Large intestine (tissue), 3 donors: ENCODE measurements around the gene MRLN. TPM values are rescaled to one million over a fixed set of nuclear protein-coding genes. Genes with fewer than 3 reads are reported as not detected.
"Not testable (repeated sequence)": the region's sequence is repeated elsewhere in the genome, so short reads cannot be mapped to it uniquely, and the experiment has no call there.

Experiments used
- DNase-seq, 2 donors: peaks; one replicate each; pipeline versions ENCODE4 v3.0.0 to v3.0.0-alpha.2; 2013
- H3K27ac ChIP-seq: one replicate; pipeline ENCODE4 v1.5.1; 2013; ENCODE audit warnings: low read length
- H3K27me3 ChIP-seq: 2 replicates; pipeline ENCODE4 v1.6.1; 2013; ENCODE audit warnings: low read length; ENCODE audit not compliant: control insufficient read depth, insufficient read depth
- H3K36me3 ChIP-seq: 2 replicates; pipeline ENCODE4 v1.6.1; 2013; ENCODE audit warnings: low read length; ENCODE audit not compliant: control insufficient read depth, insufficient read depth
- H3K4me1 ChIP-seq: one replicate; pipeline ENCODE4 v1.6.1; 2013; ENCODE audit warnings: low read length; ENCODE audit not compliant: control insufficient read depth, insufficient read depth
- H3K4me3 ChIP-seq: one replicate; pipeline ENCODE4 v1.5.1; 2013; ENCODE audit warnings: low read length
- H3K9me3 ChIP-seq: one replicate; pipeline ENCODE4 v1.6.1; 2013; ENCODE audit warnings: mild to moderate bottlenecking, low read depth, low read length, moderate library complexity; ENCODE audit not compliant: control insufficient read depth
- WGBS: methylation state at CpG from one replicate; pipeline ENCODE4 v1.1.5; 2013; ENCODE audit warnings: low lambda C conversion rate; ENCODE audit not compliant: insufficient coverage; 5-methylcytosine and 5-hydroxymethylcytosine counted together
- polyA plus RNA-seq: library from polyadenylated mRNA; unstranded; fragments of 120-200 nt; gene quantifications from one replicate; pipeline ENCODE4 v1.2.1, GENCODE V29; 2013

Gene MRLN
- polyA plus RNA-seq, 1 donor: 0.33 TPM

DNA sequence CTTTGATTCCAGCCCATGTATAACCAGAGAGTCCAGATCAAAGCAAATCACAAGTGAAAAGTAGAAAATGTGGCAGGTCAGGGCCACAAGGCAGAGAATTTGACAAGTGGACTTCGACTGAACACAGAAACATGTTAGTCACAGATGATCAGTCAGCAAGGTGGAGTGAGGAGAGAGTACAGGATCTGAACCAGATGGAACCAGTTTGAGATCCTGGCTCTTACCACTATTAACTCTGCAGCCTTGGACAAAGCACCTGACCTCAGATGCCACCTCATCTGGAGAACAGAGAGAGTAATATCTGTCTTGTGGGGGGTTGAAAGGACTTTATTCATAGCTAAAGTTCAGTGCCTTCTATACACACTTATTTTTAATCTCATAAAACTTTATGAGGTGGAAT lies 4.4 kb downstream of the MRLN start:
- H3K4me1 ChIP-seq: peaks cover 2% of the 10 kb centered on the region
- peaks cover 5% of the 10 kb centered on the region for H3K9me3 ChIP-seq
- no peaks in the 10 kb centered on the region for H3K36me3 ChIP-seq
- DNase-seq: peak; percentile 38 to 79
- no CpG with 5 or more reads among the region's 1 CpG for WGBS
- H3K27me3 ChIP-seq: no peaks in the 10 kb centered on the region
- H3K4me3 ChIP-seq: no peak overlapping the region
- peak overlapping the region; percentile 22 for H3K27ac ChIP-seq

DNA sequence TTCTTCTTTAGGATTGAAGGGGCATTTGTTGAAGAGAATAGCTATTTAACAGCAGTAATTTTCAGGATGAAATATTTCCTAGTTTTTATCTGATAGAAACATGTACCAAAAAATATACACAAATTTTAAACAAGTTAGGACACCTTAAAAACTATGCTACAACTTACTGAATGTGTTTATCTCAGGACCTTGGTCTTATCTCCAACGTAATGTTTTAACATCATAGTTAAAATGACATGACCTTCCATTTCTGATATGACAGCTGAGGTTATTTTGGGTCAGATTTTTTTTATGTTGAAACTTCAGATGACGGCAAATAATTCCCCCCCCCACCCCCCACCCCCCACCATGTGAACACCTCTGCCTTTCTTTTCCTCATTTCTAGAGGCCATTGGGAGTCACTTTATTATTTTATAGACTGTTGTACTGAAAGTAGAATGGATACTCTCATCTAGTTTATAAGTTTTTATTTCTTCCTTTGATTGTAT lies 8.0 kb downstream of the MRLN start:
- Histone ChIP-seq H3K27me3 (no peaks in the 10 kb centered on the region), H3K36me3 (no peaks in the 10 kb centered on the region), H3K27ac (no peak overlapping the region), H3K4me3 (no peak overlapping the region), H3K4me1 (peaks cover 2% of the 10 kb centered on the region), H3K9me3 (peaks cover 11% of the 10 kb centered on the region)
- WGBS: 20% methylated on average over 1 of the region's 2 CpGs
- no peak for DNase-seq

DNA sequence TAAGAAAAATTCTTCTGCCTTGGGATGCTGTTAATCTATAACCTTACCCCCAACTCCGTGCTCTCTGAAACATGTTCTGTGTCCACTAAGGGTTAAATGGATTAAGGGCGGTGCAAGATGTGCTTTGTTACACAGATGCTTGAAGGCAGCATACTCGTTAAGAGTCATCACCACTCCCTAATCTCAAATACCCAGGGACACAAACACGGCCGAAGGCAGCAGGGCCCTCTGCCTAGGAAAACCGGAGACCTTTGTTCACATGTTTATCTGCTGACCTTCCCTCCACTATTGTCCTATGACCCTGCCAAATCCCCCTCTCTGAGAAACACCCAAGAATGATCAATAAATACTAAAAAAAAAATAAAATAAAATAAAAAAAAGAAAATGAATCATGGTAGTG lies 8.5 kb downstream of the MRLN start:
- not testable (repeated sequence) for H3K36me3 ChIP-seq, H3K4me3 ChIP-seq, DNase-seq, H3K27me3 ChIP-seq, H3K27ac ChIP-seq, H3K4me1 ChIP-seq
- H3K9me3 ChIP-seq: peaks cover 11% of the 10 kb centered on the region
- WGBS: no CpG with 5 or more reads among the region's 6 CpGs

DNA sequence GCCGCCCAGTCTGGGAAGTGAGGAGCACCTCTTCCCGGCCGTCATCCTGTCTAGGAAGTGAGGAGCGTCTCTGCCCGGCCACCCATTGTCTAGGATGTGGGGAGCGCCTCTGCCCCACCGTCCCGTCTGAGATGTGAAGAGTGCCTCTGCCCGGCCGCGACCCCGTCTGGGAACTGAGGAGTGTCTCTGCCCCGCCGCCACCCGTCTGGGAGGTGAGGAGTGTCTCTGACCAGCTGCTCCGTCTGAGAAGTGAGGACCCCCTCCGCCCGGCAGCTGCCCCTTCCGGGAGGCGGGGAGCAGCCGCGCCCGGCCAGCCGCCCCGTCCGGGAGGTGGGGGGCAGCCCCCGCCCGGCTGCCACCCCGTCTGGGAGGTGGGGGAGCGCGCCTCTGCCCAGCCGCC lies 9.1 kb downstream of the MRLN start:
- H3K27me3 ChIP-seq, H3K36me3 ChIP-seq, DNase-seq, H3K27ac ChIP-seq, H3K4me3 ChIP-seq, H3K4me1 ChIP-seq: not testable (repeated sequence)
- WGBS: no CpG with 5 or more reads among the region's 32 CpGs
- peaks cover 11% of the 10 kb centered on the region for H3K9me3 ChIP-seq

DNA sequence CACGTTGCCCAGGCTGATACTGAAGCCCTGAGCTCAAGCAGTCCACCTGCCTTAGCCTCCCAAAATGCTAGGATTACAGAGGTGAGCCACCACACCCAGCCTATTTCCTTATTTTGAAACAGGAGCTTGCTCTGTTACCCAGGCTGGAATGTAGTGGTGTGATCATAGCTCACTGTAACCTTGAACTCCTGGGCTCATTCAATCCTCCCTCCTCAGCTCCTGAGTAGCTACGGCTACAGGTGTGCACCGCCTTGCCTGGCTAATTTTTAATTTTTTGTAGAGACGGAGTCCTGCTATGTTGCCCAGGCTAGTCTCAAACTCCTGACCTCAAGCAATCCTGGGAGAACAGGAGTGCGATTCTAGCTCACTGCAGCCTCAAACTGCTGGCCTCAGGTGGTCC lies 11.7 kb downstream of the MRLN start:
- H3K4me1 ChIP-seq: no peaks in the 10 kb centered on the region
- H3K27me3 ChIP-seq: no peaks in the 10 kb centered on the region
- no peak overlapping the region for H3K4me3 ChIP-seq
- peaks cover 11% of the 10 kb centered on the region for H3K9me3 ChIP-seq
- H3K27ac ChIP-seq: no peak overlapping the region
- whole genome bisulfite sequencing: no CpG with 5 or more reads among the region's 5 CpGs
- DNase-seq: no peak
- H3K36me3 ChIP-seq: no peaks in the 10 kb centered on the region

DNA sequence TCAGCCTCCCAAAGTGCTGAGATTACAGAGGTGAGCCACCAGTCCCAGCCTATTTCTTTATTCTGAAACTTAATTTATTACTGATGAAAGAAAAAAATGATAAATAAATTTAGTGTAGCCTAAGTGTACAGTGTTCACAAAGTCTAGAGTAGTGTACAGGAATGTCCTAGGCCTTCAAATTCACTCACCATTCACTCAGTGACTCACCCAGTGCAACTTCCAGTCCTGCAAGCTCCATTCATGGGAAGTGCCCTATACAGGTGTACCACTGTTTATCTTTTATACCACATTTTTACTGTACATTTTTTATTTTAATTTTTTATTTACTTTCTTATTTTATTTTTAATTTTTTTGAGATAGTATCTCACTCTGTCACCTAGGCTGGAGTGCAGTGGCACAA lies 12.2 kb downstream of the MRLN start:
- peaks cover 11% of the 10 kb centered on the region for H3K9me3 ChIP-seq
- no peaks in the 10 kb centered on the region for H3K4me1 ChIP-seq
- no peaks in the 10 kb centered on the region for H3K27me3 ChIP-seq
- no peak overlapping the region for H3K4me3 ChIP-seq
- no peaks in the 10 kb centered on the region for H3K36me3 ChIP-seq
- no peak for DNase-seq
- no peak overlapping the region for H3K27ac ChIP-seq

DNA sequence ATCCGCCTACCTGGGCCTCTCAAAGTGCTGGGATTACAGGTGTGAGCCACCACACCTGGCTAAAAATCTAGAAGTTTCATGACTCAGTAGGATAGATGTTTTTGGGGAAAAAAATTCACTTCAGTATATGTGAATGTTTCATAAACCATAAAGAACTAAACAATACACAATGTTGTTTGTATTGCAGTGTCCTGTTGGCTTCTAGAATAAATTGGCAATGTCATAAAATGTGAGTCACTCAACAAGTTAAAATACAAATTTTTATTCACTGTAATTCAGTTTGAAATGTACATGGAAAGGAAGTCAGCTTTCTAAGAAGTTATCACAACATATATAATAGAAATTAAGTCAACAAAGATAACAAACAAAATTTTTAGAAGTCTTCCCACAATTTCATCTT lies 16.5 kb downstream of the MRLN start:
- WGBS: 100% methylated on average over 1 of the region's 1 CpG

DNA sequence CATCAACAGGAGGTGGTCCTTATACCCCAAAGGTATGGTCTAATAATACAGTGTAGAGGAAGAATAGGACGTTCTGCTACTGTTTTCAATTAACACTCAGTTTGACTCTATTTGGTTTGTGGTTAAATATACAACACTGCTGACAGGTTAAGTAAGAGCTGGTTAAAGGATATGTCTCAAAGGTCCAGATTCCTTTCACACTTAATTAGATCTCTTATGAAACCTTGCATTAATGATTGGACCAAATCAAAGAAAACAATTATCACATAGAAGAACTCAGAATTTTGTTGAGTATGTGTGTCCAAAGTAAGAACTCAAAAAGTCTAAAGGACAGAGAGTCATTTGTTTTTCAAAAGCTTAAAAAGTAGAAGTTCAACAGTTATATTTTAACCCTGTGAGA lies 18.0 kb downstream of the MRLN start:
- H3K4me1 ChIP-seq: peaks cover 5% of the 10 kb centered on the region
- no peak overlapping the region for H3K4me3 ChIP-seq
- no peaks in the 10 kb centered on the region for H3K9me3 ChIP-seq
- H3K27me3 ChIP-seq: no peaks in the 10 kb centered on the region
- no CpG with 5 or more reads among the region's 1 CpG for WGBS
- H3K36me3 ChIP-seq: no peaks in the 10 kb centered on the region
- DNase-seq: peak in 1 of 2 donors; percentile 27
- H3K27ac ChIP-seq: no peak overlapping the region

More for the DNA sequence above, 16.5 kb downstream of the MRLN start:
- H3K27ac ChIP-seq: no peak overlapping the region
- no peaks in the 10 kb centered on the region for H3K36me3 ChIP-seq
- peaks cover 5% of the 10 kb centered on the region for H3K4me1 ChIP-seq
- H3K27me3 ChIP-seq: no peaks in the 10 kb centered on the region
- H3K4me3 ChIP-seq: no peak overlapping the region
- no peaks in the 10 kb centered on the region for H3K9me3 ChIP-seq
- no peak for DNase-seq

DNA sequence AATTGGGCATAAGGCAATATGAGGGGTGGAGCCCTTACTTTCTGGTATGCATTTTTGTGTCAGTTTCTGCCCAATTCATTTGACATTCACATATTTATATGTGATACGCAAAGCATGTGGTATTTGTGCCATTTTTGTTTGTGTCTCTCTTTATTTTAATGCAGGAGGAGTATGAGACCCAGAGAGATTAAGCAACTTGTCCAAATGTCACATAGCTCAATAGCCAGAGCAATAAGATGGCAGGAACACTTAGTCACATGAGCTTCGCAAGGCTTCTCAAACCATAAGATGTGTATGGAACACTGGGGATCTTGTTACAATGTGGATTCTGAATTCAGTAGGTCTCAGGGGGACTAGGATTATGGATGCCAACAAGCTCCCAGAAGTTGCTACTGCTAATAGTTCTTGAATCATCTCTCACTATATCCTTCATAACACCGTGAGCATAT lies 19.2 kb downstream of the MRLN start:
- H3K9me3 ChIP-seq: no peaks in the 10 kb centered on the region
- no peak overlapping the region for H3K27ac ChIP-seq
- no peak for DNase-seq
- H3K4me3 ChIP-seq: no peak overlapping the region
- H3K36me3 ChIP-seq: no peaks in the 10 kb centered on the region
- peaks cover 5% of the 10 kb centered on the region for H3K4me1 ChIP-seq
- WGBS: no CpG with 5 or more reads among the region's 3 CpGs
- H3K27me3 ChIP-seq: no peaks in the 10 kb centered on the region

DNA sequence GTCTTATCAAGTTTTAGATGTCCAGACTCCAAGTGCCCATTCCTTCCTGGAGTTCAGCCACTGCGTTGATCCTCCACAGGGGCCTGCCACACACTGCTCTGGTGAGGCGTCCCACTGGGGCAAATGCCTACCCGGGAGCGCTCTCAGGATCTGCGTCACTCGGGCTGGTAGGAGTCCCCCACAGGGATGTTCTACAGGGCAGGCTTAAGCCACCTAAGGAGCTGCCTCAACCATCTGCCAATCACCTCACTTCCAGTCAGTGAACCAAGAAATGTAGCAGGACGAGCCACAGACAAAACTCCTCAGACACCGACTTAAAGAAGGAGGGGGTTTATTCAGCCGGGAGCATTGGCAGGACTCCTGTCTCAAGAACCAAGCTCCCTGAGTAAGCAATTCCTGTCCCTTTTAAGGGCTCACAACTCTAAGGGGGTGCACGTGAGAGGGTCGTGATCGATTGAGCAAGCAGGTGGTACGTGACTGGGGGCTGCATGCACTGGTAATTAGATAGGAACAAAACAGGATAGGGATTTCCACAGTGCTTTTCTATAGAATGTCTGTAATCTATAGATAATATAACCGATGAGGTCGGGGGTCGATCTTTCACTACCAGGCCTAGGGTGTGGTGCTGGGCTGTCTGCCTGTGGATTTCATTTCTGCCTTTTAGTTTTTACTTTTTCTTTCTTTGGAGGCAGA lies 19.8 kb downstream of the MRLN start:
- not testable (repeated sequence) for H3K4me1 ChIP-seq, H3K27ac ChIP-seq, H3K27me3 ChIP-seq, H3K9me3 ChIP-seq, H3K4me3 ChIP-seq, H3K36me3 ChIP-seq, DNase-seq
- WGBS: 100% methylated on average over 3 of the region's 16 CpGs

DNA sequence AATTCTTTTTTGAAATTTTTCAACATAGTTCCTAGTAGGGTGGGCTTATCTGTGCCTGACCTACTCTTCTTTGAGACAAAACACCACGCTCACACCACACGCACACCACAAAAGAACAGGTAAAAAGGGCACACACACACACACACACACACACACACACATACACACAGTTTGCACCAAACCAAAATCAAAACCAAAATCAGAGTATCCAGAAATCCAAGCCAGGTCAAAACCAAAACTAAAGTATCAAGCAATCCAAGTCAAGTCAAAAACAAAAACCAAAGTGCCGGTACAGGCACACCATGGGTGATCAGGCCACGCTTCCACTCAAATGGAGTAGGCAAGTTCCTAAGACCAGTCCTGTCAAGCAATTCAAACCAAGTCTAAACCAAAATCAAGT lies 20.4 kb downstream of the MRLN start:
- H3K4me1 ChIP-seq, H3K9me3 ChIP-seq, DNase-seq, H3K27ac ChIP-seq, H3K27me3 ChIP-seq, H3K4me3 ChIP-seq, H3K36me3 ChIP-seq: not testable (repeated sequence)
- no CpG with 5 or more reads among the region's 4 CpGs for WGBS
